HepG2 (cell line): ENCODE results near the gene TMCO4.

Source experiments
- SOX5 ChIP-seq: IDR thresholded peaks from 2 replicates; pipeline ENCODE4 v1.6.1; 2016; ENCODE audit warnings: borderline replicate concordance
- ZFX ChIP-seq: sonication (generic); formaldehyde crosslinking; IDR thresholded peaks from 2 replicates; pipeline ENCODE4 v1.4.0; 2020; ENCODE audit warnings: mild to moderate bottlenecking, low read depth, missing genetic modification reagents, moderate library complexity
- TF ChIP-seq, protein P1 (sequence below): sonication (generic); formaldehyde crosslinking; IDR thresholded peaks from 2 replicates; pipeline ENCODE4 v1.5.0; 2020; ENCODE audit warnings: mild to moderate bottlenecking, missing genetic modification reagents, moderate library complexity

DNA sequence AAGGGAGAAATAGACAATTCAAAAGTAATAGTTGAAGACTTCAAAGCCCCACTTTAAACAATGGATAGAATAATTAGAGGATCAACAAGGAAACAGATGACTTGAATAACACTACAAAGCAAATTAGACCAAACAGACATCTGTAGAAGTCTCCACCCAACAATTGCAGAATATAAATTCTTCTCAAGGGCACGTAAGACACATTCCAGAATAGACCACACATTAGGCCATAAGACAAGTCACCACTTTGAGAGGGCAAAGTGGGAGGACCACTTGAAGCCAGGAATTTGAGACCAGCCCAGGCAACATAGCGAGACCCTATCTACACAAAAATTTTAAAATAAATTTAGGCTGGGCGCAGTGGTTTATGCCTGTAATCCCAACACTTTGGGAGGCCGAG lies 35.9 kb upstream of the TMCO4 start:
- TF ChIP-seq SOX5 (CRISPR knock-in tag) (no peak), ZFX (CRISPR knock-in tag) (no peak)
- TF ChIP-seq, protein P1, sequence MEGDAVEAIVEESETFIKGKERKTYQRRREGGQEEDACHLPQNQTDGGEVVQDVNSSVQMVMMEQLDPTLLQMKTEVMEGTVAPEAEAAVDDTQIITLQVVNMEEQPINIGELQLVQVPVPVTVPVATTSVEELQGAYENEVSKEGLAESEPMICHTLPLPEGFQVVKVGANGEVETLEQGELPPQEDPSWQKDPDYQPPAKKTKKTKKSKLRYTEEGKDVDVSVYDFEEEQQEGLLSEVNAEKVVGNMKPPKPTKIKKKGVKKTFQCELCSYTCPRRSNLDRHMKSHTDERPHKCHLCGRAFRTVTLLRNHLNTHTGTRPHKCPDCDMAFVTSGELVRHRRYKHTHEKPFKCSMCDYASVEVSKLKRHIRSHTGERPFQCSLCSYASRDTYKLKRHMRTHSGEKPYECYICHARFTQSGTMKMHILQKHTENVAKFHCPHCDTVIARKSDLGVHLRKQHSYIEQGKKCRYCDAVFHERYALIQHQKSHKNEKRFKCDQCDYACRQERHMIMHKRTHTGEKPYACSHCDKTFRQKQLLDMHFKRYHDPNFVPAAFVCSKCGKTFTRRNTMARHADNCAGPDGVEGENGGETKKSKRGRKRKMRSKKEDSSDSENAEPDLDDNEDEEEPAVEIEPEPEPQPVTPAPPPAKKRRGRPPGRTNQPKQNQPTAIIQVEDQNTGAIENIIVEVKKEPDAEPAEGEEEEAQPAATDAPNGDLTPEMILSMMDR (CRISPR knock-in tag), result no peak
